ENCODE results near the gene FLCN.
"Not testable (repeated sequence)": the region's sequence is repeated elsewhere in the genome, so short reads cannot be mapped to it uniquely, and the experiment has no call there.

GRCh38 chr17:17277431-17277830 is 40.5 kb upstream of the FLCN start:
- TF ChIP-seq POLR2A, CTCF (IDR thresholded peaks at IDR 0.05): not testable (repeated sequence)

All from testis (tissue), 2 donors.